ENCODE data around the gene BTBD2. TPM values are rescaled to one million over a fixed set of nuclear protein-coding genes. Genes with fewer than 3 reads are reported as not detected.

Gene BTBD2
- total RNA-seq, 1 experiment from 2014 or later: 65.3 TPM

DNA sequence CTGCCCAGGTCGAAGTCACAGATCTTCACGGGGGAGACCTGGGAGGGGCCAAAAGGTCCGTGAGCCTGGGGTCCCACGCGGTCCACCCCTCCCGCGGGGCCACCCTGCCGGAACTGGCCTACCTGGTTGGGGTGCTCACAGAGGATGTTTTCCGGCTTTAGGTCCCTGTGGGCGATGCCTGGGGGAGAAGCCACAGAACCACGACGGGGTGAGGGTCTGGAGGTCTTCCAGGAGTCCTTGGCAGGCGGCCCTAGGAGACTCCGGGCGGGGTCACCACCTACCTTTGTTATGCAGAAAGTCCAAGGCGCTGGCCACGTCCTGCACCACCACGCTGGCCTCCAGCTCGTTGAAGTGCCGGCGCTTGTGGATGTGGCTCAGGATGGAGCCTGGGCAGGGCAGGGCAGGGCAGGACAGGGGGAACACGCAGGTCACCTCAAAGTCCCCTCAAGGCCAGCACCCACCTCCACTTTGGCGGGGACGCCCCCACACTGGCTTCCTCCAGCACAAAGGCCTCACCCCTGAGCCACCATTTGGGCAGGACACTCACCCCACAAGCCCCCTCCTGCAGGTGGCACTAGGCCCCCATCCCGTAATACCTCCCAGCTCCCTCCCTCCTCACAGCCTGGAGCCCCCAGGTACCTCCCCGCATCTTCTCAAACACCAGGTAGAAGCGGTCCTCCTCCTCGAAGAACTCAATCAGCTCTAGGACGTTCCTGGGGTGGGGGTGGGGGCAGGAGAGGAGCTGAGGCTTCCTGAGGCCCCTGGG, 27.2 kb upstream of the BTBD2 start:
- no peaks in the 10 kb centered on the region for H3K9me3 Mint-ChIP-seq (ENCODE audit: low read depth, unreplicated experiment)
- DNase-seq: no peak
- intact Hi-C loops (cut with micrococcal nuclease; ENCODE audit: unreplicated experiment): no loop called here
- no peak overlapping the region for H3K27ac Mint-ChIP-seq (ENCODE audit: unreplicated experiment)
- H3K4me3 Mint-ChIP-seq (ENCODE audit: low read depth, unreplicated experiment): no peak overlapping the region
- no peaks in the 10 kb centered on the region for H3K4me1 Mint-ChIP-seq (ENCODE audit: low read depth, unreplicated experiment)
- peaks cover 53% of the 10 kb centered on the region for H3K36me3 Mint-ChIP-seq (ENCODE audit: insufficient read depth, unreplicated experiment)
- CTCF ChIA-PET: no interaction called here
- H3K27me3 Mint-ChIP-seq (ENCODE audit: unreplicated experiment): no peaks in the 10 kb centered on the region
- no TSS peak for BruUV-seq (replicated peaks)
- no peak for TF ChIP-seq CTCF (IDR thresholded peaks at IDR 0.05; ENCODE audit: unreplicated experiment)

DNA sequence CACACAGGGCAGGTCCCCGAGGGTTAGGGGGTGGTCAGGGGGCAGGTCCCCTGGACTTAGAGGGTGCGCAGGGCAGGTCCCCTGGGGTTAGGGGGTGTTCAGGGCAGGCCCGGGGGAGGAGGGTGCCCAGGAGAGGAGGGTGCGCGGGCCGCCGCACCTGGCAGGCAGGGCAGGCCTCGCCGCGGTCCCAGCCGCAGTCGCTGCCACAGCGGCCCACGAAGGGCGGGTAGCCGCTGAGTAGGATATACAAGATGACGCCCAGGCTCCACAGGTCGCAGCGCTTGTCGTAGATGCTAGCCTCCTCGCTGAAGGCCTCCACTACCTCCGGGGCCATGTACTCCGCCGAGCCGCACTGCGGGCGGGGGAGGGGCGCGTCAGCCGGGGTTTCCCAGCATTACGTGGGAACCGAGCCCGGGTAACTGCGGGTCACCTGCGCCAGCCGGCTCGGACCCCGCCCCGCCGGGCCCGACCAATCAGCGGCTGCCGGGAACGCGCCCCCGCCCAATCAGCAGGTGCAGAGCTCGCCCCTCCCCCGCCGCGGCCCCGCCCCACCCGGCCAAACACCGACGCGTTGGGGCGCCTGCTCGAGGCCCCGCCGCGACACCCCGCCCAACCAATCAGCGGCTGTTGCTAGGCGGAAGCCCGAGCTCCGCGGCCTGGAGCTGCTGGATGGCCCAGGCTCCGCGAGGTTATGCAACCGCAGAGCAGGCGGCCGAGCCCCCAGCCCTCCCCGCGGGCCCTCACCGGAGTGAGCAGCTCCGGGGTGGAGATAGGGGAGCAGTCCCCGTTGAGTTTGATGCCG, 26.4 kb upstream of the BTBD2 start:
- TF ChIP-seq CTCF (IDR thresholded peaks at IDR 0.05; ENCODE audit: unreplicated experiment): no peak
- Mint-ChIP-seq H3K4me3 (ENCODE audit: low read depth, unreplicated experiment) (no peak overlapping the region), H3K27me3 (ENCODE audit: unreplicated experiment) (no peaks in the 10 kb centered on the region), H3K4me1 (ENCODE audit: low read depth, unreplicated experiment) (no peaks in the 10 kb centered on the region), H3K27ac (ENCODE audit: unreplicated experiment) (no peak overlapping the region), H3K36me3 (ENCODE audit: insufficient read depth, unreplicated experiment) (peaks cover 61% of the 10 kb centered on the region), H3K9me3 (ENCODE audit: low read depth, unreplicated experiment) (no peaks in the 10 kb centered on the region)
- no TSS peak for BruUV-seq (replicated peaks)
- CTCF ChIA-PET: no interaction called here
- DNase-seq: peak; percentile 80
- intact Hi-C loops (cut with micrococcal nuclease; ENCODE audit: unreplicated experiment): no loop called here

- no peaks in the 10 kb centered on the region for H3K27me3 Mint-ChIP-seq (ENCODE audit: unreplicated experiment)
- H3K9me3 Mint-ChIP-seq (ENCODE audit: low read depth, unreplicated experiment): no peaks in the 10 kb centered on the region
- no TSS peak for BruUV-seq (replicated peaks)
- peaks cover 64% of the 10 kb centered on the region for H3K36me3 Mint-ChIP-seq (ENCODE audit: insufficient read depth, unreplicated experiment)
- H3K4me1 Mint-ChIP-seq (ENCODE audit: low read depth, unreplicated experiment): no peaks in the 10 kb centered on the region
- TF ChIP-seq CTCF (IDR thresholded peaks at IDR 0.05; ENCODE audit: unreplicated experiment): no peak
- no peak overlapping the region for H3K4me3 Mint-ChIP-seq (ENCODE audit: low read depth, unreplicated experiment)
- no peak for DNase-seq
- intact Hi-C loops (cut with micrococcal nuclease; ENCODE audit: unreplicated experiment): no loop called here
- H3K27ac Mint-ChIP-seq (ENCODE audit: unreplicated experiment): no peak overlapping the region
- CTCF ChIA-PET: no interaction called here
Measured at GRCh38 chr19:2041433-2041682, 25.8 kb upstream of the BTBD2 start.

- no peak overlapping the region for H3K27ac Mint-ChIP-seq (ENCODE audit: unreplicated experiment)
- no peak for TF ChIP-seq CTCF (IDR thresholded peaks at IDR 0.05; ENCODE audit: unreplicated experiment)
- no peaks in the 10 kb centered on the region for H3K4me1 Mint-ChIP-seq (ENCODE audit: low read depth, unreplicated experiment)
- peaks cover 59% of the 10 kb centered on the region for H3K36me3 Mint-ChIP-seq (ENCODE audit: insufficient read depth, unreplicated experiment)
- intact Hi-C loops (cut with micrococcal nuclease; ENCODE audit: unreplicated experiment): no loop called here
- CTCF ChIA-PET: no interaction called here
- BruUV-seq (replicated peaks): no TSS peak
- H3K9me3 Mint-ChIP-seq (ENCODE audit: low read depth, unreplicated experiment): no peaks in the 10 kb centered on the region
- H3K27me3 Mint-ChIP-seq (ENCODE audit: unreplicated experiment): no peaks in the 10 kb centered on the region
- no peak overlapping the region for H3K4me3 Mint-ChIP-seq (ENCODE audit: low read depth, unreplicated experiment)
- no peak for DNase-seq
Measured at GRCh38 chr19:2040647-2041432, 25.3 kb upstream of the BTBD2 start.
